Stimulated activated effector memory CD8-positive, alpha-beta T cell treated with anti-CD3 and anti-CD28 coated beads, Interleukin-12 subunit alpha, Interleukin-12 subunit beta, amount 100 ng/mL, for 72 hours (primary cell): ENCODE results near the gene PSMB9.
A peak's percentile ranks its signal among the peaks of the same experiment; 100 is the strongest.
"Not testable (repeated sequence)": the region's sequence is repeated elsewhere in the genome, so short reads cannot be mapped to it uniquely, and the experiment has no call there.

Experiments
- ATAC-seq: fragments of 150-1000 bp; cut with Tn5 transposase; 2 replicates; pipeline ENCODE4 v1.10.0; 2021
- DNase-seq, 2 donors: peaks; one replicate each; pipeline ENCODE4 v3.0.0; 2021 to 2022; ENCODE audit warnings: low spot score in 2 of 2
- H3K27ac Mint-ChIP-seq: one replicate; pipeline ENCODE4 v1.8.0; 2022; ENCODE audit warnings: mild to moderate bottlenecking, mixed read lengths
- H3K36me3 Mint-ChIP-seq: one replicate; pipeline ENCODE4 v1.8.0; 2022; ENCODE audit warnings: mild to moderate bottlenecking, mixed read lengths
- H3K4me1 Mint-ChIP-seq: one replicate; pipeline ENCODE4 v1.8.0; 2022; ENCODE audit warnings: mixed read lengths
- H3K4me3 Mint-ChIP-seq: one replicate; pipeline ENCODE4 v1.8.0; 2022; ENCODE audit warnings: mild to moderate bottlenecking, mixed read lengths
- H3K9me3 Mint-ChIP-seq: one replicate; pipeline ENCODE4 v1.8.0; 2022; ENCODE audit warnings: mixed read lengths

PSMB9 gene

GRCh38 chr6:32867022-32867477, 13.1 kb downstream of the PSMB9 start:
- ATAC-seq: no peak

GRCh38 chr6:32867554-32868256, 13.7 kb downstream of the PSMB9 start:
- Mint-ChIP-seq H3K27ac (peak overlapping the region; percentile 23), H3K9me3 (no peaks in the 10 kb centered on the region), H3K4me1 (peaks cover 25% of the 10 kb centered on the region), H3K36me3 (peaks cover 12% of the 10 kb centered on the region), H3K4me3 (no peak overlapping the region)
- ATAC-seq: no peak
- DNase-seq: no peak

More at GRCh38 chr6:32867022-32867477, 13.1 kb downstream of the PSMB9 start:
- H3K4me3 Mint-ChIP-seq: no peak overlapping the region
- no peaks in the 10 kb centered on the region for H3K9me3 Mint-ChIP-seq
- H3K4me1 Mint-ChIP-seq: peaks cover 25% of the 10 kb centered on the region
- H3K27ac Mint-ChIP-seq: peak overlapping the region; percentile 23
- DNase-seq: no peak
- peaks cover 18% of the 10 kb centered on the region for H3K36me3 Mint-ChIP-seq

- DNase-seq: peak; percentile 79 to 91
- ATAC-seq: peak; percentile 88
- peaks cover 6% of the 10 kb centered on the region for H3K36me3 Mint-ChIP-seq
- H3K9me3 Mint-ChIP-seq: no peaks in the 10 kb centered on the region
- no peak overlapping the region for H3K4me3 Mint-ChIP-seq
- peaks cover 25% of the 10 kb centered on the region for H3K4me1 Mint-ChIP-seq
- no peak overlapping the region for H3K27ac Mint-ChIP-seq
Measured at GRCh38 chr6:32868257-32868788, 14.3 kb downstream of the PSMB9 start.

- H3K36me3 Mint-ChIP-seq, ATAC-seq, H3K9me3 Mint-ChIP-seq, H3K4me3 Mint-ChIP-seq, H3K27ac Mint-ChIP-seq, H3K4me1 Mint-ChIP-seq, DNase-seq: not testable (repeated sequence)
Measured at GRCh38 chr6:32873947-32874346, 20.0 kb downstream of the PSMB9 start.

- H3K27ac Mint-ChIP-seq: no peak overlapping the region
- DNase-seq: no peak
- no peaks in the 10 kb centered on the region for H3K36me3 Mint-ChIP-seq
- peak; percentile 60 for ATAC-seq
- no peaks in the 10 kb centered on the region for H3K4me1 Mint-ChIP-seq
- no peaks in the 10 kb centered on the region for H3K9me3 Mint-ChIP-seq
- H3K4me3 Mint-ChIP-seq: no peak overlapping the region
Measured at GRCh38 chr6:32876603-32877002, 22.6 kb downstream of the PSMB9 start.

GRCh38 chr6:32879691-32880090, 25.7 kb downstream of the PSMB9 start:
- no peak for ATAC-seq
- no peak overlapping the region for H3K27ac Mint-ChIP-seq
- H3K4me1 Mint-ChIP-seq: no peaks in the 10 kb centered on the region
- no peak for DNase-seq
- H3K4me3 Mint-ChIP-seq: no peak overlapping the region
- H3K36me3 Mint-ChIP-seq: no peaks in the 10 kb centered on the region
- no peaks in the 10 kb centered on the region for H3K9me3 Mint-ChIP-seq

- DNase-seq, H3K27ac Mint-ChIP-seq, ATAC-seq, H3K36me3 Mint-ChIP-seq, H3K9me3 Mint-ChIP-seq, H3K4me3 Mint-ChIP-seq, H3K4me1 Mint-ChIP-seq: not testable (repeated sequence)
Measured at GRCh38 chr6:32880962-32881361, 27.0 kb downstream of the PSMB9 start.

GRCh38 chr6:32882879-32883250, 28.9 kb downstream of the PSMB9 start:
- peak; percentile 50 for ATAC-seq
- H3K4me3 Mint-ChIP-seq: no peak overlapping the region
- no peaks in the 10 kb centered on the region for H3K36me3 Mint-ChIP-seq
- DNase-seq: no peak
- no peaks in the 10 kb centered on the region for H3K9me3 Mint-ChIP-seq
- H3K27ac Mint-ChIP-seq: no peak overlapping the region
- H3K4me1 Mint-ChIP-seq: no peaks in the 10 kb centered on the region

- no peaks in the 10 kb centered on the region for H3K4me1 Mint-ChIP-seq
- H3K9me3 Mint-ChIP-seq: no peaks in the 10 kb centered on the region
- ATAC-seq (no peak), DNase-seq (no peak)
- H3K4me3 Mint-ChIP-seq: no peak overlapping the region
- H3K27ac Mint-ChIP-seq: no peak overlapping the region
- H3K36me3 Mint-ChIP-seq: no peaks in the 10 kb centered on the region
Measured at GRCh38 chr6:32883789-32884188, 29.8 kb downstream of the PSMB9 start.

- H3K27ac Mint-ChIP-seq: no peak overlapping the region
- no peaks in the 10 kb centered on the region for H3K36me3 Mint-ChIP-seq
- H3K9me3 Mint-ChIP-seq: no peaks in the 10 kb centered on the region
- DNase-seq: no peak
- ATAC-seq: peak; percentile 65
- no peaks in the 10 kb centered on the region for H3K4me1 Mint-ChIP-seq
- no peak overlapping the region for H3K4me3 Mint-ChIP-seq
Measured at GRCh38 chr6:32885698-32886286, 31.8 kb downstream of the PSMB9 start.

- Mint-ChIP-seq H3K4me1 (no peaks in the 10 kb centered on the region), H3K9me3 (no peaks in the 10 kb centered on the region), H3K4me3 (no peak overlapping the region), H3K36me3 (no peaks in the 10 kb centered on the region), H3K27ac (no peak overlapping the region)
- DNase-seq (no peak), ATAC-seq (no peak)
Measured at GRCh38 chr6:32886681-32887383, 32.8 kb downstream of the PSMB9 start.

- no peak for ATAC-seq
- H3K27ac Mint-ChIP-seq: no peak overlapping the region
- H3K9me3 Mint-ChIP-seq: no peaks in the 10 kb centered on the region
- no peaks in the 10 kb centered on the region for H3K4me1 Mint-ChIP-seq
- no peak for DNase-seq
- no peak overlapping the region for H3K4me3 Mint-ChIP-seq
- H3K36me3 Mint-ChIP-seq: no peaks in the 10 kb centered on the region
Measured at GRCh38 chr6:32887616-32888015, 33.6 kb downstream of the PSMB9 start.

- Mint-ChIP-seq H3K4me1 (peaks cover under 1% of the 10 kb centered on the region), H3K27ac (no peak overlapping the region)
Measured at GRCh38 chr6:32888576-32888975, 34.6 kb downstream of the PSMB9 start.

GRCh38 chr6:32889533-32889932, 35.5 kb downstream of the PSMB9 start:
- no peaks in the 10 kb centered on the region for H3K9me3 Mint-ChIP-seq
- H3K27ac Mint-ChIP-seq: no peak overlapping the region
- H3K4me1 Mint-ChIP-seq: peaks cover 9% of the 10 kb centered on the region
- no peak overlapping the region for H3K4me3 Mint-ChIP-seq
- ATAC-seq (no peak), DNase-seq (no peak)
- peaks cover 8% of the 10 kb centered on the region for H3K36me3 Mint-ChIP-seq

More at GRCh38 chr6:32888576-32888975, 34.6 kb downstream of the PSMB9 start:
- no peak for DNase-seq
- Mint-ChIP-seq H3K36me3 (no peaks in the 10 kb centered on the region), H3K9me3 (no peaks in the 10 kb centered on the region), H3K4me3 (no peak overlapping the region)
- no peak for ATAC-seq

- H3K9me3 Mint-ChIP-seq: no peaks in the 10 kb centered on the region
- DNase-seq (no peak), ATAC-seq (no peak)
- no peak overlapping the region for H3K4me3 Mint-ChIP-seq
- no peak overlapping the region for H3K27ac Mint-ChIP-seq
- H3K36me3 Mint-ChIP-seq: peaks cover 19% of the 10 kb centered on the region
- peaks cover 21% of the 10 kb centered on the region for H3K4me1 Mint-ChIP-seq
Measured at GRCh38 chr6:32890831-32891230, 36.8 kb downstream of the PSMB9 start.
